Nucleus accumbens (tissue), 56 donors: ENCODE measurements around the gene FOXL3.
"Not testable (repeated sequence)": the region's sequence is repeated elsewhere in the genome, so short reads cannot be mapped to it uniquely, and the experiment has no call there.

ENCODE experiments used
- DNase-seq, 56 donors: peaks; one replicate each; lab custom pipeline; 2025; lab: John Stamatoyannopoulos, UW

Gene FOXL3

GRCh38 chr7:289756-290553, at the start of gene FOXL3:
FOXL3 (plus strand) TSS chr7:290170; CDS start chr7:290170, 0 bp downstream.
- DNase-seq, result no peak

GRCh38 chr7:240887-241421, 49.0 kb upstream of the FOXL3 start:
- no peak for DNase-seq

- DNase-seq, result no peak
Observed at GRCh38 chr7:241513-241912, 48.5 kb upstream of the FOXL3 start.

- DNase-seq, result not testable (repeated sequence)
Observed at GRCh38 chr7:242826-243579, 47.0 kb upstream of the FOXL3 start.

GRCh38 chr7:243580-243978, 46.4 kb upstream of the FOXL3 start:
- not testable (repeated sequence) for DNase-seq

- DNase-seq, result no peak
Observed at GRCh38 chr7:244974-245373, 45.0 kb upstream of the FOXL3 start.

GRCh38 chr7:245574-246295, 44.2 kb upstream of the FOXL3 start:
- no peak for DNase-seq

- DNase-seq, result no peak
Observed at GRCh38 chr7:246451-246850, 43.5 kb upstream of the FOXL3 start.

GRCh38 chr7:247181-247580, 42.8 kb upstream of the FOXL3 start:
- no peak for DNase-seq

- DNase-seq, result no peak
Observed at GRCh38 chr7:247636-248035, 42.3 kb upstream of the FOXL3 start.

- peak in 3 of 56 donors; percentile 15 to 26 (median 19) for DNase-seq
Observed at GRCh38 chr7:248732-249435, 41.1 kb upstream of the FOXL3 start.

GRCh38 chr7:249989-250388, 40.0 kb upstream of the FOXL3 start:
- DNase-seq, result peak in 1 of 56 donors; percentile 19

- no peak for DNase-seq
Observed at GRCh38 chr7:250523-250922, 39.4 kb upstream of the FOXL3 start.

GRCh38 chr7:251005-251404, 39.0 kb upstream of the FOXL3 start:
- DNase-seq, result no peak

- no peak for DNase-seq
Observed at GRCh38 chr7:251446-252175, 38.4 kb upstream of the FOXL3 start.

GRCh38 chr7:252216-252965, 37.6 kb upstream of the FOXL3 start:
- DNase-seq, result no peak

- DNase-seq, result no peak
Observed at GRCh38 chr7:252981-253380, 37.0 kb upstream of the FOXL3 start.

GRCh38 chr7:253581-254336, 36.2 kb upstream of the FOXL3 start:
- DNase-seq, result no peak
